CD4-positive, alpha-beta T cell treated with Interferon alpha-2 for 1 hour (primary cell): ENCODE results near the gene LCP2.
"Not testable (repeated sequence)": the region's sequence is repeated elsewhere in the genome, so short reads cannot be mapped to it uniquely, and the experiment has no call there.

Source experiments
- DNase-seq, 2 donors: peaks; one replicate each; pipeline ENCODE4 v3.0.0-alpha.2; 2020 to 2022

Gene LCP2

DNA sequence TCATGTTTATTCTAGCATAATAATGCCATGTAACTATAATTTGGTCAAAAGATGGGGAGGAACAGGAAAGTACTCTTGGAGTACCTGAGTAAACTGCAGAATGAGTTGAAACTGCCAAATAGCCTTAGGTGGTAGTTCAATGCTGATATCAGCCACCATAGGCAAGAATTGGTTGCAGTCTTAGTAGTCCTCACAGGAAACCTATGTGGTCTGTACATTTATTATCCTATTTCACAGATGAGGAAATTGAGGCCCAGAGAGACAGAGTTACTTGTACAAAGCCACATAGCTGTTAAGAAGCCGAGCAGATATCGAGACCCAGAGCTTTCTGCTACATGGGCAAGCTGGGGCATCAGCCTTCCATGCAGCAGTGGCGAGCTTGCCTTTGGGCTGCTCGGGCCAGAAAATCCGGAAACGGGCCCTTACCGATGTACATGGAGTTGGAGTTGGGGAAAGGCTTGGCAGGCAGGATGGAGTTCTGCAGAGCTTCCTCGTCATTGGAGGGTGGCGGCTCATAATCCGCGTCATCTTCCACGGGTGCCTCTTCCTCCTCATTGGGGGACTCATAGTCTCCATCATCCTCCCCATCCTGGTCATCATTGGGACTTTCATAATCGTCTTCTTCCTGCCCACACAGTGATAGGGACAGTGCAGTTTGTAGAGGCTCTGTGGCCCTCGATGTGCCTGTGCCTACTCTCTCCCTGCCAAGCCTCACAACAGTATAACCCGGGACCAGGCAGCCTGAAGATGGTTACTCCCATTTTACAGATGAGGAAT is 27.1 kb downstream of the LCP2 start:
- DNase-seq = peak; percentile 34 to 45

DNA sequence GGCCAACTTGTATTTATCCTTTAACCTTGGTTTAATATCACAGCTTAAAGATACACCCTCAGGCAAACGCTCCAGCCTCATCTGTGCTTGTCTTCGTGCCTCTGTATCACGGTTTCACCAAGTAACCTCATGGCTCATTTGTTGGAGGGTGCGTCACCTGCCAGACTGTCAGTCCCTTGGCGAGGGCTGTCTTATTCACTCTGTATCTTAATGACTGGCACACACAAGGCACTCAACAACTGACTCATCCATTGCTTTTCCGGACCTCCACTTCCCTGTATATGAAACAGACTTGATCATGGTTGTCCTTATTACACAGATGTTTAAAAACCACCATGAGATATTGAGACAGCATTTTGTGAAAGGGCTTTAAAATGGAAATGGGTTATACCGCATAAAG is 28.0 kb downstream of the LCP2 start:
- DNase-seq = peak; percentile 56 to 62

DNA sequence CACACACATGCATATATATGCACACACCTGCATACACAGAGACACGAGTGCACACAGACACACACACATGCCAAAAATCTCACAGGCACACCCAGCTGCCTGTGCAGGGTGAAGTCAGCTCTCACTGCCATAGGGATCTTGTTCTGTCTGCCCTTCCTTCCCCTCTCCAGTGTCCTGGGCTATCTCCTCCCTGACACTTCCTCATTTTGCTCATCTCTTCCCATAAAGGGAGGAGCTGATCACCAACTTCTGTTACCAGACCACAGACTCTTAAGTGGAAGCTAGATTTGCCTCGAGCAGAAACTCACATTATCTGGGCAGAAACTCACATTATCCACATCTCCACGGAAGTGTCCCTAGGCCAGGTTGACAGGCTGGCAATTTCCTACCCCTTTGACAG is 28.7 kb downstream of the LCP2 start:
- DNase-seq = peak in 1 of 2 donors; percentile 54

DNA sequence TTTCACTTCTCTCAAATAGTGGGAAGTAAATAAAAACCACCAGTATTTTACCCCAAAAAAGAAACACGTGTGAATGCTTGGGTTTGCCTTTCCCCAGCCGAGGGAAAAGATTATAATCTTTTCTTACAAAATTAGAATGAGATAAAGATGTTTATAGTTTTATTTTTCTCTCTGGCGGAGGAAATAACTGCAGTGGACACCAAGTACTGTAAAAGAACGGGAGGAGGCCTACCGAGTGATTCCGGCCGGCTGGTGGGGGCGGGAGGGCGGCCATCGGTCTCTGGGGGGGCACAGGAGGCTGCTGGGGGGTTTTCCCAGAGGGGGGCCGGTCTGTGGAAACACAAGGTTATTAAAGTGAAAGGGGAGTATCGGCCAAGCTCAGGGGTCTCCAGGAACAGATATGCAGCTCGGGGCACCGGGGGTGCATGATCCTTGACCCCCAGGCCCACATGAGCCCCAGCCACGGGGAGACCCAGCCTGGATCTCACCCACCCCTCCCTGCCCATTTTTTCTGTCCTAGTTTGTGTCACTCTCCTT is 29.4 kb downstream of the LCP2 start:
- DNase-seq = no peak

DNA sequence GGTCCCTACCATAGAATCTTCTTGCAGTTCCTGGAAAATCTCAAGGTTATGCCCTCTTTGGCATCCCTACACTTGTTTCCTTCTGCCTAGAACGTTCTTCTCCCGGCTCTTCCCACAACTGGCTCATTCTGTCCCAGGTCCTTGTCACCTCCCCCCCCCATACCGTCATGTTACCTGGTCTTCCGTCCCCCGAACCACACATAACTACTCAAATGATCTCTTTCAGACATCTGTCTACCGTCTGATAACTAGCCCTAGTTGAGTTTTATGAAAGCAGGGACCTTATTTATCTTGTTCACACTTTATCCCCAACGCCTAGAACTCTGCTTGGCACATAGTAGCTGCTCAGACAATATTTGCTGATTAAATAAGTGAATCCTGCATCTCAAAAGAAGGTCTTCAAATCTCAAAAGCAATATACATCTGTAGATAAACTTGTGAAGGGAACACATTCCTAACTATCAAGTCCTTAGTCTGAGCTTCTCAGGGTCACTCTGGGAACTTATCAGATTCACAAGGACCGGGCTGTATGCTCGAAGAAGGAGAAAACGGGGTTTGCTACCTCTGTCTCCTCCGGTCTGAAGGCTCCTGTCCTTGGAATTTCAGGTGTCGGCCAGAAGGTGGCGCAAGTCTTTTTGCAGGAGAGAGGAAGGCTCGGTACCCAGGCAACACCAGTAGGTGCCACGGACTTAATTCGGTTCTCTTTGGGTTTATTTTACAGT is 30.0 kb downstream of the LCP2 start:
- DNase-seq = peak; percentile 85 to 88

DNA sequence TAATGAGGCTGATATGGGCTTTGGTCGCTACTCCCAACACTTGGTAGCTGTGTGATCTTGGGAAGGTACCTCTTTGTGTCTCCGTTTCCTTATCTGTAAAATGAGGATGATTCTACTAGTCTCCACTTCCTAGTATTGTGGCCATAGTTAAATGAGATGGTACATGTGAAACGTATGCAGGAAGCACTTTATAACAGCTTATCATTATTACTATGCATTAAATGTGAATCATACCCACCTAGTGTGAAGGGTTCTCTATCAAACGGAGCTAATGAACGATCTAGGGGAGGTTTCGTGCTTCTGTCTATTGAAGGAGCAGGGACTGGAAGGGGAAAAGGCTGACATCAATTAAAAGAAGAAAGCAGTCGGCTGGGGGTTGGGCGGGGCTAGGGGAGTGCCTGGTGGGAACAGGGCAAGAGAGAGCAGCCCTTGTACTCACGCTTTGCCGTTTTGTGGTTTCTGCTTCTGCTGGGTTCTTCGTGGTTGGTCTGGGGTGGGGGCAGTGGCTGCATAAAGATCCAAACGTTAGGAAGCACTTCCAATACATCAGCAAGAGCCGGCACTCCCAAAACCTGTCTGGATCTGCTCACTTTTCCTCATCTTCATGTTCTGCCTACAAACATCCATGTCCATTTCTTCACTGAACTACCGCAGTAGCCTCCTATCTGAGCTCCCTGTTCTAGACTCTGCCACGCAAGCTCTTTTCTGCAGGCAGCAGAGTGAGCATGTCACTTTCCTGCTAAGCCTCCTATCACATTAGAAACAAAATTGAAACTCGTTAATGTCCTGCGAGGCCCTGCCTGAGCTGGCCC is 30.8 kb downstream of the LCP2 start:
- DNase-seq = peak in 1 of 2 donors; percentile 67

DNA sequence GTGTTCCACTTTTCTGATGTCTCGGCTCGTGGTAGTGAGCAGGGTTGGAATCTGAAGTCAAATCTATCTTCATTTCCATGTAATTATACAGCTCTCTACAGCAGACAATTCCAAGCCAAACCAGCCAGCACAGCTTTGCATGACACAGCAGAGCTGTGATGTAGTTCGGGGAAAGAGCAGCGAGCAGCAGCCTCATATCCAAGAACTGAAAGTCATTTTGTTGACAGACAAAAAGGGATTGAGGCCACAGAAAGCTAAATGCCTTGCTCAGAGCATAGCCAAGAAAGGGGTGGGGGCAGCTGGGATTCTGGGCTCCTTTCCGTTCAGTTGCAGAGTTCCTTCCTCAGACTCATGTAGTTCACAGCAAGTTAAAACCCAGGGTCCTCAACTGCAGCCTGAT is 32.1 kb downstream of the LCP2 start:
- DNase-seq = no peak

DNA sequence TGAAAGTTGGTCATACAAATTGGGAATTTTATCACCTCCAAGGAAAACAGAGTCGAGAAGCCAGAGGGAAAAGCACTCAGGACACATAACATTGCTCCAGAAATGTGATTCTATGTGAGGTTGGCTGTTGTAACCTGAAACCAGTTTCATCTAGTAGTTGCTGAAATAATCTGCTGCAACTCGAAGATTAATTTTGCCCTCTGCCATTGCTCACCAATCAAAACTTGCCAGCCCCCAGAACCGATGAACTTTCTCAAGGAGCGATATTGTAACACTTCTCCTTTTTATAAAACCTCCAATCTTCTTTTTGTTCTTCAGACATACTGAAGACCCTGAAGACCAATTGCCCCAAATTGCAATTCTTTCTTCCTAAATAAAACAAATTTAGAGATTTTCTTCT is 33.7 kb downstream of the LCP2 start:
- no peak for DNase-seq

DNA sequence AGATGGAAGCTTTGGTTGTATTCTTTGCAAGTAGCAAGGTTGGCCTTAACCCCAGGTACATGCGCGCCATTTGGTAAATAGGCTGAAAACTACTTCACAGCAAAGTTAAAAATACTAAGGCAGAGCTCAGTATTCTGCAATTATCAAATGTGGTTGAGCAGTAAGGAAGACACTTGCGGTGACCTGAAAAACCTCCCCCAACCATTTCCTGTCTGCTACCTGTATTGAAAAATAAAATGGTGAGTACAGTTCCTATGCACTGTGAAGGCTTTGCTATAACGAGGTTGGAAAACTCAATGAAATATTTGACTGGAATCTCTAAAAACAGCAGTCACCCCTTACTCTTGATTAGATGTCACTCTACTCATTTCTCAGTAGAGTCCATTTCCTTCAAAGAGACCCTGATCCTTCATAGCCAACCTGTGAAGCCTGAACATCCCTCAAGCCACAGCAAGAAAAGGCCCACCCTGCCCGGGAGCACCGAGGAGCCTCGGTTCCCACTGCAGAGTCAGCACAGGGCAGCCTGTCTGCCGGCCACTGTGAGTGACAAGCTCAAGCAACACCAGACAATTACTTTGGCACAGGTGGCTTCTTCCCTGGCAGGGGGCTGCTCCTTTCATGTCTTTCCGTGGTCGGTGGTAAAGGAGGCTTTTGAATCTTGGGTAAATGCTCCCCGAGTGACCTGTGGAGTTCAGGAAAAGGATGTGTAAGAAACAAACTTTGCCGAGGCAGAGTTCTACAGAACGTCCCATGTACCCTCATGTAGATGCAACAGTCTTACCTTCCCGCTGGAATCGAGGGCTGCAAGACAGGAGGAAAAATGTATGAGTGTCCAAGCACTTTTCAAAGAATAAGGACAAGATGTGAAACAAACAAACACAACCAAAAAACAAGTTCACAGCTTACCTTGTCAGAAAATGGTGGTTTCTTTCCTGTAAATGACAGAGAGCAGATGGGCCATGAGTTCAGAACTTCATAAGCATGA is 35.2 kb downstream of the LCP2 start:
- DNase-seq = peak; percentile 41 to 78

DNA sequence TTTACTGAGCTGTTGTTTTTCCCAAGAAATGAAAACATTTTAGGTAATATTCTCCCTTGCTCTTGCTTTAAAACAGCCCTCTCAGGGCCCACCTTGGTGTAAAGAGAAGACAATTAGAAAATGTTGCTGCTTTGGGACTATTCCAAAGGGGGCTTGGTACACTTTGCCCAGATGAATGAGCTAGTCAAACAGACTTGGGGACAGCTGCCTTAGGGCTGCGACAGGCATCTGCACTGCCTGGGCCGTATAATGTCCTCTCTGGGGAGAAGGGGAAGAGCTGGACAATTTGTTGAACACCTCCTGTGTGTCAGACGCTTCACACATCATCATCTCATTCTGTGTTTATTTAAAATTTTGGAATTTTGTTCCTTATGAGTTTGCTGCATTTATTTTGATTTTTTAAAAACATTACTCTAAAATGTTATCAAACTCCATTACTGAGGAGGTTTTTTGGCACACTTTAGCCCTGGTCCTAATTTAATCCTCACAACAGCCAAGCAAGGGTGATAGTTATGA is 36.0 kb downstream of the LCP2 start:
- no peak for DNase-seq

DNA sequence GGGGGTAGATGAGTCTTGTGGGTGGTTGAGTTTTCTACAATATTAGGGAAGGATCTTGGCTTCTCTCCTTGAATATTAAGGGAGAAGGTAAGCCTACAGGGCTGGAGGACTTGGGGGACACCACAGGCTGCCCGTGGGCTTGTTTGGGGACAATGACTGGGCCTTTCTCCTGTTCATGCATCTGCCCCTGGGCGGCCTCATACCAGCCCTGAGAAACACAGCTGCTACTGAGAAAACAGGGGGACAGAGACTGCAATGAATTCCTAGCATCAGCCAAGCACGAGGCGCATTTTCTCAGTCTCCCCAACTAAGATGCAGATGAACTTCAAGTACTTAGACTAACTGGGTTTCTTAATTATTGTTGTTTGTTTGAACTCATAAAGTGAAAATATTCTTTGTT is 40.2 kb downstream of the LCP2 start:
- no peak for DNase-seq

DNA sequence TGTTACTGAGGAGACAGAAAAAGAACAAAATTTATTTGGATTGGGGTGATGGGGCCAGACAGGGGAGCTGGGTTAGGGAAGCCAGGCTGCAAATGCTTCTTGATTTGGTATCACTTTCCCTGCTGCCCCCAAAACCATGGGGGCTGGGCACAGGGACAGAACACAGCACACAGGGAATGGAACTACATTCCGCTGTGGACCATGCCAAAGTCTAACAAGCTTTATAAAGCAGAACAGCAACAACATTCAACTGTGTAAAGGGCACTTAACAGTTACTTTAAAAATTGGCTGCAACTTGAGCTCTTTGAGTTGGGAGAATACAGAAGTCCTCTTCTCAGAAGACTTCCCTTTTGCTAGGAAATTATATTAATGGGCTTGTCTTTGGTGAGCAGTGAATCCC is 41.0 kb downstream of the LCP2 start:
- no peak for DNase-seq

DNA sequence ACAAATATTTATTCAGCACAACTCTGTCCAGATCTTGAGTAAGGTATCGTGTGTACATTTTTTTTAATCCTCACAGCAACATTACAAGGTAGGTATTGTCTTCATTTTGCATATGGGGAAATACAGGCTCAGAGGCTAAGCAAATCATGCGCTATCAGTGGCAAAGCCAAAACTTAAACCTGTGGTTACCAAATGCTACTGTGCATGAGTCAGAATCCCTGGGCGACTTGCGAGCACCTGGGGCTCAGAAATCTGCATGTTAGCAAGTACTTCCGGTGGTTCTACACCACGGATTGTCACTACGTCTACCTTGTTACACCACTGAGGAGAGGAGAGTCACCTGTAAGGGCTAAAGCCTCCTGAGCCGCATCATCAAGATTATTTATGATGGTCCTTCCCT is 43.5 kb downstream of the LCP2 start:
- peak; percentile 62 to 79 for DNase-seq

DNA sequence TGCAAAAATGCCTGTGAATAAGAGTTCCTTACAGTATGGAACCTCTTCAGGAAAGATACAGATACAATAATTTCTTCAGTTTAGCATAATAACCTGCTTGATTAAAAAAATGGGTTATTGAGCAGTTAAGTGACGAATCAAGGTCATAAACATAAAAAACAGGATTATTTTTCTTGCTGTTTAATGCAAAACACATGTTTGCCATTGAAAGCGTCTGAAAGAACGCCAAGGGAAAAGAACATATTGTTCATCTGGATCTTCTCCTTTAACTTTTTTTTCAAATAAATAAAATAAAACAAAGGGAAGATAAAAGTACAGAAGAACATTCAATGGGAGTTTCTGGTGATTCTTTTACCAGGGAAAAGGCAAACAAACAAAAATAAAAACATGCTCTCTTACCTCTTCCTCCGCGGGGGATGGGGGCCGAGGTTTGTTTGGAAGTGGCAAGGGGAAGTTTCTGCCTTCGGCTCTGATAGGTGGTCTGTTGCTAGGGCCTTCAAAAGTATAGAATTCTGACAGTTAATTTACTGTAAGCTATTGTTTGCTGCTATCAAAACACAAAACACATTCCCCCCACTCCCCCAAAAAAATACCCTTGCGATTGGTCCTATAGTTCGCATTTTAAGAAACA is 44.7 kb downstream of the LCP2 start:
- no peak for DNase-seq

DNA sequence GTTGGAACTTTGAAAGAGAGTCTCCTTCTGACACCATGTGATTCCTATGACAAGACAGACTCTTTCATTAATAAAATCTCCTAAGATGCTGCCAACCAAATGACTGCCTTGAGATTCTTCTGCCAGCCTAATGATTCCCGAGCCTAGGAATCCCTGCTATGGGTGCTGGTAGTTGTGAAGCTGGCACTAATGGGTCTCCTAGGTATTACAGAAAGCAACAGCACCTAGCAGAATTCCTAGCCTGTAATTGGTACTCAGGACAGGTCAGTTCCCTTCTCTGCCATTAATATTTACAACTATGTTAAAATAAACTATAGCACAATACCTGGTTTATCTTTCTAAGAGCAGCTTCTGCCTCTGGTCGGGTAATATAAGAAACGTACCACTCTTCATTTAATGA is 45.5 kb downstream of the LCP2 start:
- DNase-seq = no peak

DNA sequence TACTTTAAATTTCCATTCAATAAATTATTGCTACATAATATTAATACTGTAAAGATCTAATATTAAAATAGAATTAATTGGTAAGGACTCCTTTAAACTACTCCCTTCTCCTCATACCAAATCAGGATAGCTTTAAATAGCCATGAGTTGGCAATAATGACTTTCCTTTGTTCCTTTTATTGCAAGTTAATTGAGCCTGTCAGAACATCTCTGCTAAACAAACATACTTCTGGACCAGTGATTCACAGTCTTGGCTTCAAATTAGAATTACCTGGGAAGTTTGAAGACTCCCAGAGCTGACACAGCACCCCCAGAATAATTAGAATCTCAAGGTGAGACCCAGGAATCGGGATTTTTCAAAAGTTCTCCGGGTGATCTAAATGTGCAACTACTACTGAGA is 46.1 kb downstream of the LCP2 start:
- DNase-seq = no peak

DNA sequence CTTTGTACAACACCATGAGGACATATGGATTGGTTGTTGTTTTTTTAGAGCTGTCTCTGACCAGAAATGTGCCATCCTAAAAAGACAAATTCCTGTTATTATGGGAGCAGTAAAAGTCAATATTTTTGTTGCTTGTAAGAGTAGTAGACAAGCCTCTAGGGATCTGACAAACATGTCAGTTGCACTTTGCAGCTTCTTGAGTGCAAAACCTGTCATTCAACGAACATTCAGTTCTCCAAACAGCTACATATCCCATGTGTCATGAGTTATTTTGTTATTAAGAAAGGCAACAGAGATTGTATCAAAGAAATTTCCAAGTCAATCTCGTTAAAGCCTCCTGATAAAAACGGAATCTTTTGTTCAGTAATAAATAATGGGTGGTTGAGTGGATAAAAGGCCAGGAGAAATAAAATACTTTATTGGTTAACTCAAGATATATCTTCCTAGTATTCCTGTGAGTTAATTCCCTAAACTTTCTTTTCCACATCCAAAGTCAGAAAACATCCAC is 46.7 kb downstream of the LCP2 start:
- no peak for DNase-seq

DNA sequence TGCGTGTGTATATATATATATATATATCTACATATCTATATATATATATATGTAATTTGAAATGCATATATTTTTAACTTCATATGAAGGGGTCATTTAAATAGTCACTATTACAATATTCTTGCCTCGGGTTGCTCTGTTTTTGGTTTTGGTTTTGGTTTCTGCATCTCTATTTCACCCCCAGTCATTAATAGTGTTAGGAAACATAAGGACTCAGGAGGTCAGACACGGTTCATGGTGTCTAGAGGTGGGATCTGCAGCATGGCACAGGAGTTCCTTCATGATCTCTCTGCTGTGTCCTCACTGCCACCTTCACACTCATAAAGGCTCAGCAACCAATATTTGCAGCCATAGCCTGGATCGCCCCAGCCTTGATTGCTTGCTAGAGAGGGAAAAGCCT is 48.2 kb downstream of the LCP2 start:
- no peak for DNase-seq

DNA sequence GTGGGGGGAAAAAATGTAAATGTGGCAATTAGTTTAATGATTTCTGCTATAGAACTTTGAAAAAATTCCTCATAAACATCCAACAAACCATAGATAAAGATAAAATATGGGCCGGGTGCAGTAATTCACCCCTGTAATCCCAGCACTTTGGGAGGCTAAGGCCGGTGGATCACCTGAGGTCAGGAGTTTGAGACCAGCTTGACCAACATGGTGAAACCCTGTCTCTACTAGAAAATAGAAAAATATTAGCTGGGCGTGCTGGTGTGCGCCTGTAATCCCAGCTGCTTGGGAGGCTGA is 48.7 kb downstream of the LCP2 start:
- not testable (repeated sequence) for DNase-seq

DNA sequence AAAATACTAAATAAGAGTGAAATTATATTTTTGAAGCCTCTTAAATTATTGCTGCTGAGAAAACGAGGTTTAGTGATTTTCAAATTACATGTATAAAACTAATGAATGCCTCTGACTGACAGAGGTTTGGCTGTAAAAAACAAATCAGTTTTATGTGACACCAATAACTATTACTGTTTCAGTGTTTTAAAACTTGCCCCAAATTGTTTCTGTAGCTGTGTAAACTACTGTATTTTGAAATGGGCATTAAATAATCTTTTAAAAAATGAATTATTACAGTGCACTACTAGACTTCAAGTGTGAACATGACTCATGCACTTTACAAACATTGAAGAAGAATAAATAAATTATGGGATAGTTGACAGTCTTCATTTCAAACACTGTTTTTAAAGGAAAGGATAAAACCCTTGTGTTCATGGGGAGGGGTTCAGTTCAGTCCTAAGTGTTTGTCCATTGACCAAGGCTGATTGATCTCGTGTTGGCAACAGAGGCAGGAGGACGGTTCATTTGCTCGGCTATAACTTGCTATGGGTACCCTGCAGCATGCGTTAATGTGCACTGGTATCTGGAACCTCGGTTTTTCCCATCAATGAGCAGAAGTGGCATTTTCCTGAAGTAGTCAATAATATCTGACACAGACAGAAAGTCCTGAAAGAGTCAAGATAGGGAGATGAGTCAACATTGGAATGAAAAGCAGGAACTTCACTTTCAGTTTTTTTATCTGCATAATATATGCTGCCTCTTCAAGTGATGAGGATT is 49.2 kb downstream of the LCP2 start:
- no peak for DNase-seq

DNA sequence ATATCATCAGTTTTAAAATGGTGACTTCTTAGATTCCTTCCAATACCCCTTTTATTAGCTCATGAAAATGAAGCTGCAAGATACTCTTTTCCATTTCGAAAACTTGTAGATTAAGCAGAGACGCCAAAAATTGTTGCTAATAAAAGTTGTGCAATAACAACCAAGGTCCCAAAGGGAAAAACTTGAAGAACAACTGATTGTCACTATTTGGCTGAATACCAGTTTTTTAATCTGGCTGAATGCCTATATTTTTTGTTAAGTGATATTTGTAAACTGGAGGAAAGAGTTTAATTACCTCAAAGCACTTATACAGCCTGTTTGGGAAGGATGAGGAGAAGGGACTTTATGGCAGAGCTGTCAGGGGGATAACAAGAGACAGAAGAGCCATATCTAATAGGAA is 50.2 kb downstream of the LCP2 start:
- no peak for DNase-seq
